ENCODE results near the gene DPYD.

The DPYD gene

DNA sequence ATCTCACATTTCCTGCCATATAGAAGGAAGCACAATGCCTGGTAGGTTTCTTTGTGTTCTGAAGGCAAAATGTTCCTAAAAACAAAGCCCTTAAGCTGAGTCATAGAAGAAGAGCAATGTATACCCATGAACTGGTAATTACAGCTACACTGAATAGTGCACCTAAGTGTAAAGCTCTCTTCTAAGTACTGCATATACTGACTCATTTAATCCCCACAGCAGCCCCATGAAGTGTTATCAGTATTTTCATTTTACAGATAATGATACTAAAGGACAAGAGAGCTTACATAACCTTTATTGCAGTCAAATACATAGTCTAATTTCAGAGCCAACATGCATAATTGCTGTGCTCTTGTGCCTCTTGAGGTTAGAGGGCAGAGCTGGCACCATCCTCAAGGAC is 239.9 kb downstream of the DPYD start:
- no peak for DNase-seq

DNA sequence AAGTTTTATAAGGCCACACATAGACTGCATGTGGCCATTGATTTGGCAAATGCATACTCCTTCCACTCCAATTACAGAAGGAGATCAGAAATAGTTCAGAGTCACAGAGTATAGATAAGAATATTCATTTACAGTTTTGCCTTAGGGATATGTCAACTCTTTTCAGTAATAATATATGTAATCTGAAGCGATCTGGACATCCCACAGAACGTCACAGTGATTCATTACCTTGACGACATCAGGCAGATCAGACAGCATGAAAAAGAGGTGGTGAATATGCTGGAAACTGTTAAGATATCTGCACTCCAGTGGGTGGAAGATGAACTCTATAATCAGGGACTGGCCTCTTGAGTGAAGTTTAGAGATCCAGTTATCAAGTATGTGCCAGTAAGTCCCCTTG is 240.4 kb downstream of the DPYD start:
- no peak for DNase-seq

- DNase-seq = no peak
These were observed 243.1 kb downstream of the DPYD start for GRCh38 chr1:97677702-97678101.

DNA sequence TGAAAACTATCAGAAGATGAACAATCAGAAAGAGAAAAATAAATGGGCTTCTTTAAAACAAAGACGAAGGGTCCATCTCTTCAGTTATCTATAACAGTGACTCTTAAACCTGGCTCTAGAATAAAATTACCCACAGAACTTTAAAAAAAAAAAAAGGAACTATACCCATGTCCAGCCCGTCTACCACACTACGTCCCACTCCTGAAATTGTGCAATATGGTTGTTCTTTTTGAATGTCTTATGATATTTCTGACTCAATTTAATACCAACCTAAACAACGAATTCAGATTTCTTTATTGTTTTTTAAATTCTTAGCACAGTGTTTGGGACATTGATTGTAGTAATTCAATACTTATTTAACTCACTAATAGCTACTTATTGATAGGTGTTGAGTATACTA is 246.3 kb downstream of the DPYD start:
- no peak for DNase-seq

DNA sequence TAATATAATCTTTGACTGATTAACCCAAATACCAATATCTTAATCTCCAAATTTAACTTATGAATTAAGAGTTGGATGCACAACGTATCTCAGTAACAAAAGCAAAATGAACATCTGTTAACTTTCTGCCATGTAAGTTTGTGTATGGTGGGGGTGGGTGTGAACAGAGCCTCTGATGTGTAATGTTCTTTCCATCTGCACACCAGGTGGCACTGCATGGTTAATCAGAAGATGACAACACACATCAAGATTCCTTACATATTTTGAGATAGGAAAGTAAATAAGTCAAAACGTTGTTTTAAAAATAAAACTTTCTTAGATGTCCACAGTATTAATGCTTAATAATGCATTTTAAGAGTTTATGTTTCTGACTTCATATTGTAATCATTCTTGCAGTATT is 251.9 kb downstream of the DPYD start:
- DNase-seq = no peak

DNA sequence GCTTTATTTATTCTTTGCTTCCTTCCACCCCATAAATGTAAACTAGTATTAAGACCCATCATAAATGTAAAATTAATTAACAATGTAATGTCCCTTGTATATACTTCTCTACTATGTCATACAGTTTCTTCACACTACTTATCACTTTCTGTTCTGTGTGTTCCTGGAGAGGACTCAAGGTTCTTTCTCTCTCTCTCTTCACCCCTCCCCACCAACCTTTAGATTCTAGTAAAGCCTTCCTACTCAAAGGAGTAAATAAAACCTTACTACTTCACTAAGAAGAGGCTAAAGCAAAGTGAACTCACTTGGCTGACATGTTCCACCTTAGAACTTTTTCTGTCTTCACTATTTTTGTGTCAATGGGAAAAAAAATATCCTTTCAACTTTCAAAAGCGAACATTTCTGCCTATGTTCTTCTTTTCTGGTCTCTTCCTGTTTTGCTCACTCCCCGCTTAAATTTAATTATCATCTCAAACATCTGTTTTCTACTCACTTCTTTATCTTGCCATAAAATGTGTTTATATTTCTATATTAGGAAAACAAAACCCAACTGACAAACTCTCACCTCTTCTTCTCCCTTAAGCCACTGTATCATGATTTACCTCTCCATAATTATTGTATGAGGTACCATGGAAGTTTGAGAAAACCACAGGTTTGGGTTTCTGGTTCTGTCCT is 260.3 kb downstream of the DPYD start:
- DNase-seq = no peak

GRCh38 chr1:97654876-97655585 is 265.8 kb downstream of the DPYD start:
- DNase-seq = no peak

- DNase-seq = no peak
These were observed 269.6 kb downstream of the DPYD start for GRCh38 chr1:97651250-97651649.

- no peak for DNase-seq
These were observed 271.2 kb downstream of the DPYD start for GRCh38 chr1:97649591-97649990.

DNA sequence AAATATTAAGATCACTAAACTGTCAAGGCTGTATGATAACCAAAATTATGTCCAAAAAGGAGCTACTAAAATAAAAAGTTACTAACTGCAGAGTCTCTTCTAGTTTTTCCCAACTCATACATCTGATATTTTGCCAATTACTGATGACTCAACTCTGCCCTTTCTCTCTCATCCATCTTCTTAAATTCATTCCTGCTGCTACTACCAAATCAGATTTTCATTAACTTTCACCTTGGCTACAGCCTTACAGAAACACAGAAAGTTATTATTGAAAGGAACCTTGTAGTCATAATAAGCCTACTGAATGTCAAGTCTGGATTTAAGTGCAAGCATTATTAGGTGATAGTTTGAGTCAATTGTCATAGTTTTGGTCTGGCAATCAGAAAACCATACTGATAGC is 273.1 kb downstream of the DPYD start:
- DNase-seq = no peak

GRCh38 chr1:97646071-97646470 is 274.8 kb downstream of the DPYD start:
- DNase-seq = no peak

DNA sequence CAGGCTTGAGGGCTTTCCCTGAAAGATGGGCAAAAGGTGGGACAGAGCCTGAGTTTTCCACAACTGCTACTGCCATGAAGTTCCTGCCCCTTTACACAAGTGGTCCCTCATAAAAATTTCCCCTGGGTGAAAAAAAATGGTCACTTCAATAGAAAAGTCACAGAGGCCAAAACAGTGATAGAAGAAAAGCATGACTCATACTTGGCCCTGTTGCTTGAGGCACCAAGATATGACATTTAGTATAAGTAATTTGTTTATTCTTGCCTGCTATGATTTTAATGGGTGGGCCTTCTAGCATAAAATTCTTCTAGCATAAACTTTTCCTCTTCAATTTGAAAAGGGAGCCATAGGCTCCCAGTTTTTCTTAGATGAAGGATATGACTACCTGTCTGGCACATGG is 280.2 kb downstream of the DPYD start:
- no peak for DNase-seq

GRCh38 chr1:97636941-97637340 is 283.9 kb downstream of the DPYD start:
- no peak for DNase-seq

DNA sequence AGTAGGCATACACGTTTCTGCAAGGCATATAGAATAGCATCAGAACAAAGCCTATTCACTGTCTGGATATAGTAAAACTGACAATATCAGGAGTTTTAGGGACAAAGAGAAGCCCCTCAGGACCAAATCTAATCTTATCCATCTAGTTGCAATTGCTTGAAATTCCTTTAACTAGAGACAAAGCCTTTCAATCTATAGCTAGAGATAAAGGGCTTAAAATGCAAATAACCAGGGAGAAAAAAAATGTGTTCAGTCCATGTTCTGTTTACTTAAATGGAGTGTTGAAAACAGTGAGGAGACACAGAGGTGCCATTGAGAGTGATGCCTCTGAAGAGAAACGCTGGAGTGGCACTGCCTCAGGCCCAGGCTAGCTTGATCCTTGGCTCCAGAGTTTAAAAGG is 286.1 kb downstream of the DPYD start:
- no peak for DNase-seq

DNA sequence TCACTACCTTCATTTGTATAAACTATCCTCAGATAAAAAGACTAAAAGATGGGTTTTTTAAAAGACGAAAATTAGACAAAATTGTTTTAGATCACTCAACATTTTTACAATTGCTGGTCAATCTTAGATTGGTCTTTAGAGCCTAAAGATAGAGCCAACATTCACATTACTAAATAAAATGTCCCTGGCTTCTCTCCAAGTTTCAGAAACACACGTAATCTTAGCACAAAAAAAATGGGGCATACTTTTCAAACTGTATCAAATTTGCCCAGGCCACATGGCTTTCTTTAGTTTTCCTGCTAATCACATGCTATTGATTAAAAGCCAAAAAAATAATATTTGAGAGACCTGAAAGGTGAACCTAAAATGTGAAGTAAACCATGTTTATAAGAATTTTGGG is 288.1 kb downstream of the DPYD start:
- DNase-seq = no peak

DNA sequence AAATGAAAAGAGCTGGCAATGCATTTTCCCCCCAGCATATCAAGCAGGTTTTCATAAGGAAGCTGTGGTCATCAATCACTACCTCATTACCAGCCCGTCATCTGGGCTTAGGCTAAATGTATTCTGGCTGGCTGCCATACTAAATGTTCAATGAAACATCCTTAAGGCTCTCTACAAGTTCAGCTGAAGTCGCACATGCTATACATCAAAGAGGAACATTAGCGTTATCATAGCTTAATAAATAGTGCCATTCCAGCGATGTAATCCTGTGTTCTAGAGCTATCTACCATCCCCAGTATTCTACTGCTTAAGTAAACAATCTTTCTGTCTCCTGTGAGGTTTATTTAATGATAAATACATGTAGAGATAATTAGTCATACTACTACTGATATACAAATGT is 288.8 kb downstream of the DPYD start:
- DNase-seq = no peak

DNA sequence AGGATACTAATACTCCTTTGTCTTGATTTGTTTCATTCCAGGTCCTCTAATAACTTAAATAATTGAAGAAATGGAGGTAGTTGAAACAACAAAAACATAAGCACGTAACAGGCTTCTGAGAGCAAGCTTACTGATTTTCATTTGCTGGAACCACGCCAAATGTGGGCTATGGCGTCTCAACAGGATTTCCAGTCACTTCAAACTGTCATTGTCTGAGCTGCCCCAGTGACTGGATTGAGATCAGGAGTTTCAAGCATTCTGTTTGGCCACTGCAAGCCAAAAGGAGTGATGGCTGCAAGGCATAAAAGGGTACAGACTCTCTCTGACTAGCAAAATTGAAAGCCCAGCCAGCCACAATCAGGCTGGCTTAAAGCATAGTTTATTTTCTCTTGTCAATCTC is 289.9 kb downstream of the DPYD start:
- peak in 1 of 2 donors; percentile 1 for DNase-seq

DNA sequence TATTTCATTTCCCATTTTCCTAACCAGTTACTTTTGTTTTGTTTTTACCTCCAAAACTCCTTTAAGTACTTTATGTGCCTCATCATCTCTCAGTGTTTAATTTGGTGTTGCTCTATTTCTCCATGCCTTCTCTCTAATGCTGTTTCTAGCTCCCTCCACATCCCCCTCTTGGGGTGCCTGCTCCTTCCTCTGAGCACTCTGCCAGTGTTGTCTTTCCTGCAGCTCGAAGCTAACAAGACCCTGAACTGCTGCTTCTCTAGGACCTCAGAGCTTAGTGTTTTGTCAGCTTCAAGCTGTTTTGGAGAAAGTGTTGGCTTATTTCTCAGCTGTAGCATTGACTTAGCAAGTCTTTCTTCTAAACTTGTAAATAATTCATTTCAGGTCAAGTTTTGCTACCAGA is 290.6 kb downstream of the DPYD start:
- DNase-seq = no peak

DNA sequence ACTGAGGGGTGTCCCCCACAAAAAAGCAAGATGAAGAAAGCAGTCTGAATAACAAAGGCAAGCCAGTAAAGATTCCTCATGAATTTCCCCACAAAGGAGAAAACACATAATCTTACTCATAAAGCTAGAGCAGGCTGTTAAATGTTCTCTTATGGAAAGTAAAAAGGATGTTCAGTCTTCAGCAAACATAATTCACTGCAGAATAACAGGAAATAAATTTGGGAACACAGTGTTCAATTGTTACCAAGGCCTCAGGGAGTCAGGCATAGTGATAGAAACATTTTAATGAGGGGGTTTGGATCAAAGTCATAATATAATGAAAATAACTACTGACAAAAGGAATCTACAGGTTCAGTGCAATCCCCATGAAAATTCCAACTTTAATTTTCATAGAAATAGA is 297.6 kb downstream of the DPYD start:
- DNase-seq = no peak

- no peak for DNase-seq
These were observed 298.9 kb downstream of the DPYD start for GRCh38 chr1:97621955-97622354.

DNA sequence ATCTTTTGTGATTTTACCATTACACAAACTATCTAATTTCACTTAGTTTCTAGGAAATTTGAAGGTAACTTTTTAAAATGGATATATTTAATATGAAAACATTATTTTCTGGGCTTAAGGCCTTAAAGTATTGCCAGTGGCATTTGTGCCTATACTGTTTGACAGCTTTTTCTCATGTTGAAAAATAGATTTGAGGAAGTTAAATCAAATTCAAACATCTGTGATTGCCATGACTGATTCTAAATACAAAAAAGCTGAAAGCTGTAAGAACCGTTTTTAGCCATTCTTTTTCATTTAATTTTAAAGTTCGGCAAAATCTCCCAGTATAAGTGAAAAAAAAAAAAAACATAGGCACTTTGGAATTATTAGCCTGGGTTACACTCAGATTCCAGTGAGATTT is 301.1 kb downstream of the DPYD start:
- DNase-seq = no peak

DNA sequence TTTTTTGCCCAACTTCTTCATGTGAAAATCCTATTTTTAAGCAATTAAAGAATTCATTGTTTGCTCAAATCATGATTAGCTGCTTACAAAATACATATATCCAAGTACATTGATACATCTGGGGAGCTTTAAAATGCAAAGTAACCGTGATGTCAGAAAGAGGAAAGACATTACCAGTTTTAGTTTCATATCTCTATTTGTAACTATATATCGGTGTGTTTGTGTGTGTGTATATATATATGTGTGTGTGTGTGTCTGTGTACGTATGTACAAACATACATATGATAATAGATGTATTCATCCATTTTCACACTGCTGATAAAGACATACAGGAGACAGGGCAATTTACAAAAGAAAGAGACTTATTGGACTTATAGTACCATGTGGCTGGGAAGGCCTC is 310.1 kb downstream of the DPYD start:
- no peak for DNase-seq

GRCh38 chr1:97610102-97610501 is 310.7 kb downstream of the DPYD start:
- DNase-seq = no peak

GRCh38 chr1:97608272-97608671 is 312.6 kb downstream of the DPYD start:
- DNase-seq = no peak

DNA sequence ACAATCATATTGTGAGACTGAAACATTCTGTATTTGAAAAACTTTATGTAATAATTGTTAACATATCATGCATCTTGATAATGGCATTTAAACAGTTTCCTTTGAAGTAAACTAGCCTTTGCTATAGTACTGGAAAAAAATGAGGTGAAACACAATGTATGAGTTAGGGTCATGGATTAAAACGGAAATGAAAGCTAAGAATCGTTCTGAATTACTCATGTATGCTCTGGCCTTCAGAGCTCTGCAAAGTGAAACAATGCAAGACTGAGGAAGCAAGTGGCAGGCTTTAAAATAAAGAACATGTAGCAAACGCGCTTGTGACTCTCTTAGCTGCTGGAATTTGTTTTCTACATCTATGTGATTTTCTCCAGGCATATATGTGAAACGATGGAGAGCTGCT is 317.1 kb downstream of the DPYD start:
- no peak for DNase-seq

Data from hippocampal formation (tissue), 2 donors.